Keratinocyte (primary cell): Measurements from ENCODE around the gene PARD3B. TPM values are rescaled to one million over a fixed set of nuclear protein-coding genes. Genes with fewer than 3 reads are reported as not detected.

ENCODE experiments used
- DNase-seq: peaks from one replicate; pipeline ENCODE4 v3.0.0-alpha.2; 2011; ENCODE audit warnings: low read depth, missing footprints, low spot score
- FAIRE-seq: peaks from 2 replicates; lab custom pipeline; 2011; peaks lifted over from hg19 to GRCh38; lab: Jason Lieb, UNC
- H2AFZ ChIP-seq: 2 replicates; pipeline ENCODE4 v1.6.0; 2012; ENCODE audit warnings: low read length, control low read depth, inconsistent platforms; ENCODE audit not compliant: control insufficient read depth
- H3K27ac ChIP-seq: 2 replicates; pipeline ENCODE4 v1.5.1; 2011; ENCODE audit warnings: low read length; ENCODE audit not compliant: control insufficient read depth, insufficient read depth
- H3K27me3 ChIP-seq: 3 replicates; pipeline ENCODE4 v1.6.0; 2011; ENCODE audit warnings: low read length; ENCODE audit not compliant: control insufficient read depth, insufficient read depth; ENCODE audit errors: extremely low read depth
- H3K36me3 ChIP-seq, 2 experiments: 2 replicates in 1 of 2; 3 replicates in 1 of 2; pipeline ENCODE4 v1.5.1; 2011; ENCODE audit warnings: low read length in 2 of 2, mild to moderate bottlenecking in 1 of 2; ENCODE audit not compliant: control insufficient read depth in 2 of 2, insufficient read depth in 2 of 2; ENCODE audit errors: extremely low read depth in 1 of 2
- H3K4me1 ChIP-seq: 3 replicates; pipeline ENCODE4 v1.5.1; 2011; ENCODE audit warnings: low read length; ENCODE audit not compliant: control insufficient read depth, insufficient read depth; ENCODE audit errors: extremely low read depth
- H3K4me2 ChIP-seq: 3 replicates; pipeline ENCODE4 v1.6.0; 2011; ENCODE audit warnings: low read depth, low read length; ENCODE audit not compliant: control insufficient read depth, insufficient read depth; ENCODE audit errors: extremely low read depth
- H3K4me3 ChIP-seq, 3 experiments: fragments of 200-600 bp in 1 of 3; sonication (generic) in 1 of 3; 2 replicates in 2 of 3; 3 replicates in 1 of 3; pipeline ENCODE4 v1.5.1; 2011 to 2016; ENCODE audit warnings: low read length in 3 of 3, mild to moderate bottlenecking in 3 of 3, control low read depth in 2 of 3, inconsistent platforms in 1 of 3, low read depth in 1 of 3, mixed read lengths in 1 of 3, mixed run types in 1 of 3, moderate library complexity in 1 of 3; ENCODE audit not compliant: control insufficient read depth in 2 of 3, insufficient read depth in 2 of 3; ENCODE audit errors: extremely low read depth in 1 of 3
- H3K79me2 ChIP-seq: 2 replicates; pipeline ENCODE4 v1.6.0; 2012; ENCODE audit warnings: low read length; ENCODE audit not compliant: control insufficient read depth, insufficient read depth
- H3K9ac ChIP-seq: 3 replicates; pipeline ENCODE4 v1.6.0; 2011; ENCODE audit warnings: low read length; ENCODE audit not compliant: control insufficient read depth, insufficient read depth; ENCODE audit errors: extremely low read depth
- H3K9me1 ChIP-seq: 3 replicates; pipeline ENCODE4 v1.6.0; 2011; ENCODE audit warnings: low read length; ENCODE audit not compliant: control insufficient read depth, insufficient read depth; ENCODE audit errors: extremely low read depth
- H3K9me3 ChIP-seq: 2 replicates; pipeline ENCODE4 v1.5.1; 2012; ENCODE audit warnings: low read depth, low read length; ENCODE audit not compliant: control insufficient read depth
- H4K20me1 ChIP-seq: 3 replicates; pipeline ENCODE4 v1.6.0; 2011; ENCODE audit warnings: low read length; ENCODE audit not compliant: control insufficient read depth, insufficient read depth; ENCODE audit errors: extremely low read depth
- CTCF ChIP-seq, 3 experiments: IDR thresholded peaks in 1 of 3; conservative IDR thresholded peaks in 1 of 3; optimal IDR thresholded peaks in 1 of 3; 2 replicates in 2 of 3; 3 replicates in 1 of 3; pipeline versions ENCODE3 to v1.5.1; 2011; ENCODE audit warnings: low read length in 3 of 3, mild to moderate bottlenecking in 3 of 3, moderate library complexity in 2 of 3, control low read depth in 1 of 3, inconsistent platforms in 1 of 3; ENCODE audit not compliant: insufficient read depth in 2 of 3; ENCODE audit errors: extremely low read depth in 1 of 3
- EZH2 ChIP-seq: IDR thresholded peaks from one replicate; pipeline ENCODE4 v1.6.1; 2012; ENCODE audit warnings: inconsistent platforms, mild to moderate bottlenecking, low read length, moderate library complexity
- dilution Hi-C: fragments of 300-500 bp; cut with MboI; formaldehyde crosslinking; loops from one replicate; pipeline ENCODE4 v1.7.0; 2020; ENCODE audit warnings: low sequenced_read_pairs; ENCODE audit not compliant: extremely low pct_ligation_motif_present
- polyA plus RNA-seq, 5 experiments: library from polyadenylated mRNA; depleted of rRNA in 3 of 5; stranded (reverse) in 3 of 5; stranded (forward) in 1 of 5; unstranded in 1 of 5; fragments of >200 nt; gene quantifications; 1 replicate in 1 of 5; 2 replicates in 3 of 5; 3 replicates in 1 of 5; pipeline versions ENCODE4 v1.2.1 to v1.2.3, GENCODE V29; 2011 to 2012; ENCODE audit warnings: missing spikeins in 2 of 5, low read depth in 1 of 5, low replicate concordance in 1 of 5

Gene PARD3B
- polyA plus RNA-seq, 1 donor (not counting 4 experiments of a cell fraction or from before 2014, with no cell fraction given), result 1.2 TPM

GRCh38 chr2:204505946-204506345 lies 39.3 kb upstream of the PARD3B start:
- no peak overlapping the region for H3K27ac ChIP-seq
- H3K4me2 ChIP-seq, result no peak overlapping the region
- no peak overlapping the region for H2AFZ ChIP-seq
- DNase-seq (no peak), FAIRE-seq (no peak)
- no peak for TF ChIP-seq EZH2
- TF ChIP-seq CTCF (optimal IDR thresholded peaks at IDR 0.05 in 1 of 3, IDR thresholded peaks at IDR 0.05 in 1 of 3, conservative IDR thresholded peaks at IDR 0.05 in 1 of 3; ENCODE audit: extremely low read depth in 1 of 3, insufficient read depth in 2 of 3, low read length in 3 of 3), result no peak
- no peaks in the 10 kb centered on the region for H3K36me3 ChIP-seq
- H3K9me1 ChIP-seq, result no peaks in the 10 kb centered on the region
- no peak overlapping the region for H3K9ac ChIP-seq
- no peaks in the 10 kb centered on the region for H3K4me1 ChIP-seq
- H3K27me3 ChIP-seq, result no peaks in the 10 kb centered on the region
- no peak overlapping the region for H3K4me3 ChIP-seq
- H4K20me1 ChIP-seq, result no peaks in the 10 kb centered on the region
- H3K79me2 ChIP-seq, result no peaks in the 10 kb centered on the region
- no peaks in the 10 kb centered on the region for H3K9me3 ChIP-seq
- dilution Hi-C loops, result no loop called here

- FAIRE-seq, result no peak
- no peaks in the 10 kb centered on the region for H3K9me1 ChIP-seq
- no peaks in the 10 kb centered on the region for H3K4me1 ChIP-seq
- no peaks in the 10 kb centered on the region for H3K79me2 ChIP-seq
- no peaks in the 10 kb centered on the region for H3K36me3 ChIP-seq
- no peak overlapping the region for H2AFZ ChIP-seq
- H4K20me1 ChIP-seq, result no peaks in the 10 kb centered on the region
- no peak for DNase-seq
- no peak overlapping the region for H3K27ac ChIP-seq
- H3K4me2 ChIP-seq, result no peak overlapping the region
- no peak overlapping the region for H3K4me3 ChIP-seq
- dilution Hi-C loops, result no loop called here
- no peak overlapping the region for H3K9ac ChIP-seq
- H3K9me3 ChIP-seq, result no peaks in the 10 kb centered on the region
- TF ChIP-seq EZH2 (no peak), CTCF (optimal IDR thresholded peaks at IDR 0.05 in 1 of 3, IDR thresholded peaks at IDR 0.05 in 1 of 3, conservative IDR thresholded peaks at IDR 0.05 in 1 of 3; ENCODE audit: extremely low read depth in 1 of 3, insufficient read depth in 2 of 3, low read length in 3 of 3) (no peak)
- no peaks in the 10 kb centered on the region for H3K27me3 ChIP-seq
Observed at GRCh38 chr2:204507636-204508035, 37.6 kb upstream of the PARD3B start.
